Naive B cell (primary cell): ENCODE measurements around the gene SERP1. TPM values are rescaled to one million over a fixed set of nuclear protein-coding genes. Genes with fewer than 3 reads are reported as not detected.
A peak's percentile ranks its signal among the peaks of the same experiment; 100 is the strongest.
"Not testable (repeated sequence)": the region's sequence is repeated elsewhere in the genome, so short reads cannot be mapped to it uniquely, and the experiment has no call there.

Source experiments
- ATAC-seq, 2 donors: fragments of 150-1000 bp; cut with Tn5 transposase; 2 replicates each; pipeline ENCODE4 v1.10.0; 2021; ENCODE audit warnings: low read depth in 2 of 2, mild to moderate bottlenecking in 2 of 2, moderate library complexity in 2 of 2
- DNase-seq: peaks from one replicate; pipeline ENCODE4 v3.0.0; 2022
- H3K27ac Mint-ChIP-seq, 6 donors: one replicate each; pipeline ENCODE4 v1.8.0; 2020 to 2022; ENCODE audit warnings: mild to moderate bottlenecking in 6 of 6, mixed read lengths in 6 of 6, moderate library complexity in 5 of 6, inconsistent platforms in 2 of 6
- H3K27me3 Mint-ChIP-seq, 3 donors: one replicate each; pipeline ENCODE4 v1.8.0; 2021 to 2022; ENCODE audit warnings: mixed read lengths in 3 of 3, mild to moderate bottlenecking in 1 of 3
- H3K36me3 Mint-ChIP-seq, 2 donors: one replicate each; pipeline ENCODE4 v1.8.0; 2020 to 2022; ENCODE audit warnings: mixed read lengths in 2 of 2, inconsistent platforms in 1 of 2, mild to moderate bottlenecking in 1 of 2
- H3K4me1 Mint-ChIP-seq, 3 donors: one replicate each; pipeline ENCODE4 v1.8.0; 2020 to 2022; ENCODE audit warnings: mixed read lengths in 3 of 3, inconsistent platforms in 1 of 3, mild to moderate bottlenecking in 1 of 3, moderate library complexity in 1 of 3
- H3K4me3 Mint-ChIP-seq, 8 donors: one replicate each; pipeline ENCODE4 v1.8.0; 2020 to 2022; ENCODE audit warnings: mild to moderate bottlenecking in 8 of 8, mixed read lengths in 8 of 8, moderate library complexity in 8 of 8, inconsistent platforms in 2 of 8
- H3K9me3 Mint-ChIP-seq, 7 donors: one replicate each; pipeline ENCODE4 v1.8.0; 2020 to 2022; ENCODE audit warnings: mixed read lengths in 7 of 7, mild to moderate bottlenecking in 5 of 7, inconsistent platforms in 2 of 7, moderate library complexity in 1 of 7
- polyA plus RNA-seq, 6 donors: library from polyadenylated mRNA; unstranded; fragments of 300-500 nt; fragmentation: Illumina TruSeq; gene quantifications; one replicate each; pipeline ENCODE4 v1.2.3, GENCODE V29; 2021; ENCODE audit warnings: low read depth in 6 of 6

Gene SERP1
- polyA plus RNA-seq, 6 donors from 2014 or later: 82.5 to 115 (median 106) TPM

DNA sequence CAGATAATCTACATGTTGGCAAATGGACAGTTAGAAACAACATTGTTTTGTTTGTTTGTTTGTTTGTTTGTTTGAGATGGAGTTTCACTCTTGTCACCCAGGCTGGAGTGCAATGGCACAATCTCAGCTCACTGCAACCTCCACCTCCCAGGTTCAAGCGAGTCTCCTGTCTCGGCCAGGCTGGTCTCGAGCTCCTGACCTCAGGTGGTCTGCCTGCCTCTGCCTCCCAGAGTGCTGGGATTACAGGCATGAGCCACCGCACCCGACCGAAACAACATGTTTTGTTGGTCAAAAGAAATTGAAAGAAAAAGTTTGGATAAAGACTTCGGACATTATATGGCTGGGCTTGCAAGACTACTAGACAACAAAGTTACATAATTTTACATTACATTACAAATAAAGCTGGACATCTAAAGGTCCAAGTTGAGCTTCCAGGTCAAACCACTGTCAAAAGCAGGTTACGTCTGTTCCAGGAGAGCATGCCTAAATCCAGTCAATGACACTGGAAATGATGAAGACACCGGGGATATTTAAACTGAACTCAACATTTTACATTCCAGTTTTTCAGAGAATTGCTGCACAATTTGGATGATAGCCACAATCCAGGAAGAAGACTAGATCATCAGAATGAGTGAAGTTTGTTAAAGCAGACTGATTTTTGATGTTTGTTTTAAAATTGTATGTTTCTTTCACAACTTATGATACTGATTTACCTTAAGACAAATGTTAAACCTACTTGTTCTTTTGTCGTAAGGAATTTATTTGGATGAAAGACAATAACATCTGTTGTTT, 18.6 kb downstream of the SERP1 start:
- Mint-ChIP-seq H3K4me3 (peak overlapping the region in 1 of 8 donors; percentile 23), H3K36me3 (no peaks in the 10 kb centered on the region), H3K4me1 (no peaks in the 10 kb centered on the region), H3K27ac (peak overlapping the region in 1 of 6 donors; percentile 47), H3K27me3 (no peaks in the 10 kb centered on the region), H3K9me3 (no peaks in the 10 kb centered on the region)
- no peak for DNase-seq
- ATAC-seq: no peak

DNA sequence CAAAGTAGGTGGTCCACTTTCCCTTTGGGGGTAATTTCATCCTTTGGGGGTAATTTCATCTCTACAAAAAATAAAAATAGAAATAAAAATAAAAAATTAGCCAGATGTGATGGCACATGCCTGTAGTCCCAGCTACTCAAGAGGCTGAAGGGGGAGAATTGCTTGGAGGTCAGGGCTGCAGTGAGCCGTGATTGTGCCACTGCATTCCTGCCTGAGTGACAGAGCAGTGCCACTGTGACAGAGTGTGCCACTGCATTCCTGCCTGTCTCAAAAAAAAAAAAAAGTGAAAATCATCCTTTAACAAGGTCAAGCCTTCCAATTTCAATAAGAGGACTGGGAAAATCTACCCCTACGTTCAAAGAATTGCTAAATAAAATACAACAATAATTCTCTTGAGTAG, 22.8 kb downstream of the SERP1 start:
- Mint-ChIP-seq H3K4me1 (no peaks in the 10 kb centered on the region), H3K36me3 (no peaks in the 10 kb centered on the region), H3K27me3 (no peaks in the 10 kb centered on the region), H3K9me3 (peaks cover 0 to under 1% (median 0%) of the 10 kb centered on the region in 7 donors), H3K4me3 (no peak overlapping the region), H3K27ac (no peak overlapping the region)
- DNase-seq: no peak
- no peak for ATAC-seq

DNA sequence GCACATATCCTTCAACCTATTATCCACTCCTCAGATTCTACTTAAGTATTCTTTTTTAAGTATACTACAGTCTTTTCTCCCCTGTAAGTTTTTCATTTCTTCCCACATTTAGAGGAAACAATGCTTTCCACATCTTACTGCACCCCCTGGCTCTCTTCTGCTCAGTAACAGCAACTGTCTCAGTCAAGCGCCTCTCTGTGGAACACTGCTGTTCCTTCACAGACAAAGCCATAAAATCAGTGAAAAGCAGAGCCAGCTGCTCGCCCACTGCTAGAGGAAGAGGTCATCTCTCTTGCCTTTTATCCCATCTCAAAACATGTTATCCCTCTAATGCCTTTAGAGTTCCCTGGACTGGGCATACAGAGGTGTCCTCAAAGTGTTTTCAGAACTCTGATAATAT, 24.8 kb downstream of the SERP1 start:
- Mint-ChIP-seq H3K36me3 (peaks cover 0 to 5% of the 10 kb centered on the region in 2 donors), H3K4me1 (no peaks in the 10 kb centered on the region), H3K27ac (no peak overlapping the region), H3K27me3 (no peaks in the 10 kb centered on the region), H3K9me3 (peaks cover 0 to 21% (median 9%) of the 10 kb centered on the region in 7 donors), H3K4me3 (no peak overlapping the region)
- ATAC-seq (no peak), DNase-seq (no peak)

DNA sequence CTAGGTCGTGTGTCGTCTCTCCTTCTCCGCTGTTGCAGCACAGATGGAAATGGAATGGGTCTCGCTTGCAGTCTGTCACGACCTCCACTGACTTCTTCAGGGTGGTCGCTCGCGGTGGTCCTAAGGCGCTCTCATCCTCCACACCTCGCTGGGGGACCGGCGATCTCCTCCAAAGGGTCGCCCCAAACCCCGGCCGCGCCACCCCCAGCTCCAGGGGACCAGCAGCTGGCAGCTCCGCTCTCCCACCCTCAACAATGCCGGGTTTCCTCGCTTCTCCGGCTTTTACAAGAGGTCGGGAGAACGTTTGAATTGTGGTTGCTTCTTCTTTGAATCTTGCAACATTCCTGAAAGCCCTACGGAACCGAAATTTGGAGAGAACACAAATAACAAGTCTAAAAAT, 25.9 kb downstream of the SERP1 start:
- H3K9me3 Mint-ChIP-seq: peaks cover 0 to 21% (median 9%) of the 10 kb centered on the region in 7 donors
- H3K4me1 Mint-ChIP-seq: no peaks in the 10 kb centered on the region
- peaks cover 0 to 5% of the 10 kb centered on the region in 2 donors for H3K36me3 Mint-ChIP-seq
- H3K27ac Mint-ChIP-seq: no peak overlapping the region
- peaks cover 0 to 4% (median 3%) of the 10 kb centered on the region in 3 donors for H3K27me3 Mint-ChIP-seq
- ATAC-seq (no peak), DNase-seq (no peak)
- H3K4me3 Mint-ChIP-seq: no peak overlapping the region

DNA sequence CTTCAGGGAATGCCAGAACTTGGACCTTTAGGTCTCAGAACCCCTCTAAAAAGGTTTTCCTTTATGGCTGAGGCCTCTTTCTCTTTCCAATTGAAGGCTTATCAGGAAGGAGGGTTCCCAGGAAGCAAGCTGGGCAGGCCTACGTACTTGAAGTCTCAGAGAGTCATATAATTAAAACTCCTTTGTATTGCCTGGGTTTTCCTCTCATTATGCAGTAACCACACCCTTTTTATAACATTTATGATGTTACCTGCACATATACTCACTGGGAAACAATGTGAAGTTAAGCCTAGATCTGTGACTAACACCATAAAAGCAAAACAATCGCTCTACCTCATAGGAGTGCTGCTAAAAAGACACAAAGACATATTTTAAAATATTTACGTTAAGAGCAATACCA, 27.3 kb downstream of the SERP1 start:
- ATAC-seq (no peak), DNase-seq (no peak)
- H3K4me1 Mint-ChIP-seq: no peaks in the 10 kb centered on the region
- no peak overlapping the region for H3K4me3 Mint-ChIP-seq
- H3K36me3 Mint-ChIP-seq: peaks cover 0 to 5% of the 10 kb centered on the region in 2 donors
- H3K9me3 Mint-ChIP-seq: peaks cover 0 to 21% (median 9%) of the 10 kb centered on the region in 7 donors
- H3K27me3 Mint-ChIP-seq: peaks cover 0 to 7% (median 5%) of the 10 kb centered on the region in 3 donors
- no peak overlapping the region for H3K27ac Mint-ChIP-seq

DNA sequence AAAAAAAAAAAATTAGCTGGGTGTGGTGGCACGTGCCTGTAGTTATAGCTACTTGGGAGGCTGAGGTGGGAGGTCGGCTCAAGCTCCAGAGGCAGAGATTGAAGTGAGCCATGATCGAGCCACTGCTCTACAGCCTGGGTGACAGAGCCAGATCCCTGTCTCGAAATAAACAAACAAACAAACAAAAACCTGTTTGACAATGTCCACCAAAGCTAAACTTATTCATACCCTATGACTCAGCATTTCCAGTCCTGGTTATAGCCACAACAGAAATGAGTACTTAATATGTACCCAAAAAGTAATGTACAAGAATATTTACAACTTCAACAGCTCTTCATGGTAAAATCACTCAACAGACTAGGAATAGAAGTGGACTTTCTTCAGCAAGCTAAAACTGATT, 31.1 kb downstream of the SERP1 start:
- no peak overlapping the region for H3K4me3 Mint-ChIP-seq
- H3K4me1 Mint-ChIP-seq: no peaks in the 10 kb centered on the region
- ATAC-seq: no peak
- H3K36me3 Mint-ChIP-seq: peaks cover 0 to 5% of the 10 kb centered on the region in 2 donors
- no peak overlapping the region for H3K27ac Mint-ChIP-seq
- peaks cover 0 to 12% (median 5%) of the 10 kb centered on the region in 3 donors for H3K27me3 Mint-ChIP-seq
- peaks cover 0 to 21% (median 9%) of the 10 kb centered on the region in 7 donors for H3K9me3 Mint-ChIP-seq
- no peak for DNase-seq

DNA sequence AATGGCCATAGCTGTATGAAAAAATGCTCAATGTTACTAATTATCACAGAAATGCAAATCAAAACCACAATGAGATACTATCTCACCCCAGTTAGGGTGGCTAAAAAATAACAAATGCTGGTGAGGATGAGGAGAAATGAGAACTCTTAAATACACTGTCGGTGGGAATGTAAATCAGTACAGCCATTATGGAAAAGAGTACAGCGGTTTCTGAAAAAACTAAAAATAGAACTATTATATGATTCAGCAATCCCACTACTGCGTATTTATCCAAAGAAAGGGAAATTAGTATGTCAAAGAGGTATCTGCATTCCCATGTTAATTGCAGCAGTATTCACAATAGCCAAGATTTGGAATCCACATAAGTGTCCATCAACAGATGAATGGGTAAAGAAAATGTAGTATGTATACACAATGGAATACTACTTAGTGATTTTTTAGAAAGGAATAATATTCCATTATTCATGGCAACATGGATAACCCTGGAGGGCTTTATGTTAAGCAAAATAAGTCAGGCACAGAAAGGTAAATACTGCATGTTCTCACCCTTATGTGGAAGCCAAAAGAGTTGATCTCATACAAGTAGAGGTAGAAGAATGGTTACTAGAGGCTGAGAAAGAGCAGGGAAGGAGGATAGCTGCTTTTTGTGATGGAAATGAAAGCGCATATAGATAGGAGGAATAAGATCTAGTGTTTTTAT, 35.0 kb downstream of the SERP1 start:
- DNase-seq (no peak), ATAC-seq (no peak)
- peaks cover 9 to 10% of the 10 kb centered on the region in 2 donors for H3K36me3 Mint-ChIP-seq
- no peak overlapping the region for H3K27ac Mint-ChIP-seq
- peaks cover 0 to 13% (median 7%) of the 10 kb centered on the region in 7 donors for H3K9me3 Mint-ChIP-seq
- H3K4me1 Mint-ChIP-seq: no peaks in the 10 kb centered on the region
- peaks cover 12 to 22% (median 12%) of the 10 kb centered on the region in 3 donors for H3K27me3 Mint-ChIP-seq
- H3K4me3 Mint-ChIP-seq: no peak overlapping the region

DNA sequence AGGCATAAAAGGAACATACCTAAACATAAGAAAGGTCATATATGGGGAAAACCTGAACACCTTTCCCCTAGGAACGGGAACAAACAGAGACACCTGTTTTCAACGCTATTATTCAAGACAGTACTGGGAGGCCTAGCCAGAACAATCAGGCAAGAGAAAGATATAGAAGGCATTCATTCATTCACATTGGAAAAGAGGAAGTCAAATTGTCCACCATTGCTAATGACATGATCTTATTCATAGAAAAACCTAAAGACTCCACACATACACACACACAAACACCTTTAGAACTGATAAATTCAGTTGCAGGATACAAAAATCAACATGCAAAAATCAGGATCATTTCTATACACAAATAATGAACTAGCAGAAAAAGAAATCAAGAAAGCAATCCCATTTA, 36.5 kb downstream of the SERP1 start:
- ATAC-seq (no peak), DNase-seq (no peak)
- Mint-ChIP-seq H3K27me3 (peaks cover 10 to 28% (median 12%) of the 10 kb centered on the region in 3 donors), H3K9me3 (peaks cover 0 to 13% (median 5%) of the 10 kb centered on the region in 7 donors), H3K36me3 (peaks cover 9 to 10% of the 10 kb centered on the region in 2 donors), H3K27ac (no peak overlapping the region), H3K4me3 (no peak overlapping the region), H3K4me1 (no peaks in the 10 kb centered on the region)

DNA sequence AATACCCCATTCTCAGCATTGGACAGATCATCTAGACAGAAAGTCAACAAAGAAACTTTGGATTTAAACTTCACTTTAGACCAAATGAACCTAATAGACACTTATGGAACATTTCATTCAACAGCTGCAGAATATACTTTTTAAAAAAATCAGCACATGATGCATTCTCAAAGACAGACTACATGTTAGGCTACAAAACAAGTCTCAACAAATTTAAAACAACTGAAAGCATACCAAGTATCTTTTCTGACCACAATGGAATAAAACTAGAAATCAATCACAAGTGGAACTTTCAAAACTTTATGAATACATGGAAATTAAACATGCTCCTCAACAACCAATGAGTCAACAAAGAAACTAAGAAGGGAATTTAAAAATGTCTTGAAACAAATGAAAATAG, 37.9 kb downstream of the SERP1 start:
- H3K27ac Mint-ChIP-seq: no peak overlapping the region

DNA sequence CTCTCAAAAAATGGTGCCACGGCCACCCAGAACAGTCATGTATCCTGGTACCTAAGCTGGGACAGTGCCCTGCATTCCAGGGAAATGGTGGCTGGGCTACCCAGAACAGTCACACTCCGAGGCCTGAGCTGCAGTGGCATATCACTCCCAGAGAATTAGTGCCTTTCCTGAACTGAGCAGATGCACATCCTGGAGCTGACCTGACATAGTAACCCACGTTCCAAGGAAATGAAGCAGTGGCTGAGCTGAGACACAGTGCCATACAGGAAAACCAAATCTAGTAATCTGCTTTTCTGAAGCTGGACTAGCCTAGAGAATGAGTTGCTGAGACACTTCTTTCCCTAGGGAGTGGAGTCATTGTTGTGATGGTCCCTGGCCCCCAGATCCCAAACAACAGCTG, 41.8 kb downstream of the SERP1 start:
- no peak for ATAC-seq
- no peak for DNase-seq
- Mint-ChIP-seq H3K27me3 (peaks cover 4 to 37% (median 20%) of the 10 kb centered on the region in 3 donors), H3K27ac (no peak overlapping the region), H3K4me3 (no peak overlapping the region), H3K9me3 (peaks cover 4 to 31% (median 18%) of the 10 kb centered on the region in 7 donors), H3K36me3 (peaks cover 17 to 18% of the 10 kb centered on the region in 2 donors), H3K4me1 (peaks cover 0 to 6% (median 0%) of the 10 kb centered on the region in 3 donors)

More for the DNA sequence above, 37.9 kb downstream of the SERP1 start:
- Mint-ChIP-seq H3K36me3 (peaks cover 9 to 10% of the 10 kb centered on the region in 2 donors), H3K9me3 (peaks cover 0 to 13% (median 5%) of the 10 kb centered on the region in 7 donors), H3K4me3 (no peak overlapping the region), H3K27me3 (peaks cover 10 to 37% (median 20%) of the 10 kb centered on the region in 3 donors), H3K4me1 (no peaks in the 10 kb centered on the region)
- no peak for DNase-seq
- no peak for ATAC-seq

DNA sequence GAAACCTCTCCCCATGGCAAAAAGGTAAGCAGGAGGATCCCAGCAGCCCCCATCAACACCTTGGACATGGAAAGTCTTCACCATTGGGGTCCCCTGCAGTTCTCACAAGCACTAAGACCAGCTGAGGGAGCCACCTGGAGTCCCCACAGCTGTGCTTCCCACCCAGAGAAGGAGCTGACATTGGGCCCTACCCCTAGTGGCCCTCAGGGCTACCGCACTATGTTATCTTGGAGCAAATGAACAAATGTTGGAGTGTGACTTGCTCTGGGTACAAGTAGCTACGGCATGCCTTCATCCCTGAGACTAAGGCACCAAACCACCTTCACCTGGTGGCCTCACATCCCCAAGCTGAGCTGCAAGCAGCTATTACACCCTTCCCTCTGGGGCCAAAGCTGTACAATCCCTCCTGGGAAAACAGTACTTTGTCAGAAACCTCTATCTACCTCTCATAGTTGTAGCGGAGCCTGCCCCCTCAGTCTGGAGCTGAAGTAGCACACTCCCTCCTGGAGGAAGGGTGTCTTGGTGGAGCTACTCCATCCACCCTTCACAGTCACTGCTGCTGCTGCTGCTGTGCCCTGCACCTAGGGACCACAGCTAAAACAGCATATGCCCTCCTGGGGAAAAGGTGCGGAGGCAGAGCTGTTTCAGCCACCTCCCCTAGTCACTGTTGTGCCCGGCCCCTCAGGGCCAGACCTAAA, 42.7 kb downstream of the SERP1 start:
- H3K27me3 Mint-ChIP-seq: peaks cover 4 to 37% (median 20%) of the 10 kb centered on the region in 3 donors
- ATAC-seq: no peak
- H3K27ac Mint-ChIP-seq: no peak overlapping the region
- peaks cover 0 to 6% (median 0%) of the 10 kb centered on the region in 3 donors for H3K4me1 Mint-ChIP-seq
- no peak overlapping the region for H3K4me3 Mint-ChIP-seq
- no peak for DNase-seq
- peaks cover 4 to 35% (median 18%) of the 10 kb centered on the region in 7 donors for H3K9me3 Mint-ChIP-seq
- H3K36me3 Mint-ChIP-seq: peaks cover 17 to 18% of the 10 kb centered on the region in 2 donors

DNA sequence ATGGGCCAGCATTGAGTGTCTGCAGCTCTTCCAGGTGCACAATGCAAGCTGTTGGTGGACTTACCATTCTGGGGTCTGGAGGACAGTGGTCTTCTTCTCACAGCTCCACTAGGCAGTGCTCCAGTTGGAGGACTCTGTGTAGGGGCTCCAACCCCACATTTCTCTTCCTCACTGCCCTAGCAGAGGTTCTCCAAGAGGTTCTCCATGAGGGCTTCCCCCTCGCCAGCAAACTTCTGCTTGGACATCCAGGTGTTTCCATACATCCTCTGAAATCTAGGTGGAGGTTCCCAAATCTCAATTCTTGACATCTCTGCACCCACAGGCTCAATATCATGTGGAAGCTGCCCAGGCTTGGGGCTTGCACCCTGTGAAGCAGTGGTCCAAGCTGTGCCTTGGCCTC, 45.3 kb downstream of the SERP1 start:
- not testable (repeated sequence) for DNase-seq, H3K36me3 Mint-ChIP-seq, H3K4me3 Mint-ChIP-seq, ATAC-seq, H3K4me1 Mint-ChIP-seq, H3K27ac Mint-ChIP-seq
- Mint-ChIP-seq H3K27me3 (peaks cover 4 to 18% (median 7%) of the 10 kb centered on the region in 3 donors), H3K9me3 (peaks cover 4 to 25% (median 13%) of the 10 kb centered on the region in 7 donors)

DNA sequence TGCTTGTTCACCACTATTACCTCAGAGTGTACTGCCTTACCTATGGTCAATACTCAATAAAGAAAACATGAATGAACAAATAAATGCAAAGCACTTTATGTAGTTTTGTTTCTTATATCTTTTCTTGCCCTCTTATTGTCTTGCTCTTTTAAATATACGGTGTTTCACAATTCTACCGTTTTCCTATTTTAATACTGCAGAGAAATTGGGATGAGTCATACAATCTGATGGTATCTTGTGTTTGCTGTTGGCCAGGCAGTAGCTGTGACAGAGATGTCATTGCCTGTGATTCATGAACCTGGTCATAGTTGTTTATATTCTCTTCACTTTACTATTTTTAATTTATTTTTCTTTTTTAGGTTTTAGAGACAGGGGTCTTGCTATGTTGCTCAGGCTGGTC, 48.3 kb downstream of the SERP1 start:
- Mint-ChIP-seq H3K9me3 (peaks cover 4 to 23% (median 13%) of the 10 kb centered on the region in 7 donors), H3K27me3 (no peaks in the 10 kb centered on the region), H3K4me1 (peaks cover 0 to 6% (median 0%) of the 10 kb centered on the region in 3 donors), H3K27ac (no peak overlapping the region), H3K36me3 (peaks cover 7 to 9% of the 10 kb centered on the region in 2 donors), H3K4me3 (no peak overlapping the region)
- no peak for DNase-seq
- no peak for ATAC-seq
